ENCODE measurements around the gene ATRAID.

The ATRAID gene

DNA sequence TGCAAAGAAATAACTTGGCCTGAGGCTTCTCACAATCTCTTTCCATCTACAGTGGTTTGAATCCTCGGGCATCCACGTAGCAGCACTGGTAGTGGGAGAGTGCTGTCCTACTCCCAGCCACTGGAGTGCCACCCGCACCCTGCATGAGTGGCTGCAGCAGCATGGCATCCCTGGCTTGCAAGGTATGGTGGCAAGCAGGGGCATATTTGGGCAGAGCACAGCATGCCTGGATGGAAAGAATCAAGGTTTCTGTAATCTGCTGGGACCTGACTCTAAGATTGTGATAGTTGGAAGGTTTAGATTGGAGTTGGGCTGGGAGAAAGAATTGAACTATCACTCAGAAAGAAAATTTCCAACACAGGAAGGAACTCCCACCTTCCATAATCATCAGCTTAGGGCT lies 9.3 kb downstream of the ATRAID start:
- DNase-seq = no peak

DNA sequence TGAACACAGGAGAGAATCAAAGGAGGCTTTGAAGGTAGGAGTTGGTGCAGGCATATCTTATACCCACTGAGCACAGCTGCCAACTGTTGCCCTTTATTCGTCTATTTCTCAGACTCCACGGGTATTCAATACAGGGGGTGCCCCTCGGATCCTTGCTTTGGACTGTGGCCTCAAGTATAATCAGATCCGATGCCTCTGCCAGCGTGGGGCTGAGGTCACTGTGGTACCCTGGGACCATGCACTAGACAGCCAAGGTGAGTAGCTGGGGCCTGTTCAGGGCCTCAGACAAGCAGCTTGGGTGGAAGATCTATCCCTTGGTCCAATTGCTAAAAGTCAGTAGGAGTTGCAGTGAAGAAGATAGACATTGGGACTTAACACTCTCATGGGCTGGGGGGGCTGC lies 10.6 kb downstream of the ATRAID start:
- DNase-seq = no peak

DNA sequence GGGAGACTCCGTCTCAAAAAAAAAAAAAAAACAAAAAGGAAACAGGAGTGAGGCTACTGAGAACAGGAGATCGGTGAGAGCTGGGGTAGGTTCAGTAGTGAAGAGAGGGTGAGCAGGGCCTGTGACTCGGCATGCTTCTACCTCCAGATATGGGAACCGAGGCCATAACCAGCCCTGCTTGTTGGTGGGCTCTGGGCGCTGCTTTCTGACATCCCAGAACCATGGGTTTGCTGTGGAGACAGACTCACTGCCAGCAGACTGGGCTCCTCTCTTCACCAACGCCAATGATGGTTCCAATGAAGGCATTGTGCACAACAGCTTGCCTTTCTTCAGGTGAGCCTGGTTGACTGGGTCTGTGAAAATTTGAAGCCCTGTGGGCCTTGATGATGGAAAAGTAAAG lies 11.6 kb downstream of the ATRAID start:
- DNase-seq = no peak

DNA sequence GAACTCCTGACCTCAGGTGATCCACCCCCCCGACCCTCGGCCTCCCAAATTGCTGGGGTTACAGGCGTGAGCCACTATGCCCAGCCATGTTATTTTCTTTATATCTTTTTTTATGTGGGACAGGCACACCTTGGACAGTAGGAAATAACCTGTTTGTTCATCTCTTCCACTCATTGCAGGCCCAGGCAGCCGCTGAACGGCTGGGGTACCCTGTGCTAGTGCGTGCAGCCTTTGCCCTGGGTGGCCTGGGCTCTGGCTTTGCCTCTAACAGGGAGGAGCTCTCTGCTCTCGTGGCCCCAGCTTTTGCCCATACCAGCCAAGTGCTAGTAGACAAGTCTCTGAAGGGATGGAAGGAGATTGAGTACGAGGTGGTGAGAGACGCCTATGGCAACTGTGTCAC lies 13.7 kb downstream of the ATRAID start:
- no peak for DNase-seq

DNA sequence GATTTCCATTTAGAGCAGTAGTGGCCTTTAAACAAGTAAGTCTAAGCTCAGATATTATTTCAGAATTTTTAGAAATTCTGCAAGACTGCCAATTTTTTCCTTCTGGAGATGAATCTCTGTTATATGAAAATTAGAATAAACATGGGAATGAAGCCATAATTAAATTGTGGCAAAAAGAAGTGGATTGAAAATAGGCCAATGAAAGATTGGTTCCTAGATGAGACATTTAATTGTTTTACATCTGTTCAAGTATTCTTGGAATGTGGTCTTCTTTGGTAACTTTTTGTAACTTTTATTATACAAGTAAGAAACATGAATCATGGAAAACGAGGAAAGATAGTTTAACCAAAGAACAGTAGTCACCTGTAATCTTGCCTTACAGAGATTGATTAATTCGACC lies 15.7 kb downstream of the ATRAID start:
- no peak for DNase-seq

DNA sequence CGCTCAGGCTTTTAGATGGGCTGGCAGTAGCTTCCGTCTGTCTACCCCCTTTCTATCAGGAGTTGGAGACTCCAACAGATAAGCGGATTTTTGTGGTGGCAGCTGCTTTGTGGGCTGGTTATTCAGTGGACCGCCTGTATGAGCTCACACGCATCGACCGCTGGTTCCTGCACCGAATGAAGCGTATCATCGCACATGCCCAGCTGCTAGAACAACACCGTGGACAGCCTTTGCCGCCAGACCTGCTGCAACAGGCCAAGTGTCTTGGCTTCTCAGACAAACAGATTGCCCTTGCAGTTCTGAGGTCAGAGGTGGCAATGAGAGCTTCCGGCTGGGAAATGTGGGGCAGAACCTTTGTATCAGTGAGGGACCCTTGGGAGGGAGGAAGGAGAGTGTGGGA lies 20.1 kb downstream of the ATRAID start:
- DNase-seq = no peak

DNA sequence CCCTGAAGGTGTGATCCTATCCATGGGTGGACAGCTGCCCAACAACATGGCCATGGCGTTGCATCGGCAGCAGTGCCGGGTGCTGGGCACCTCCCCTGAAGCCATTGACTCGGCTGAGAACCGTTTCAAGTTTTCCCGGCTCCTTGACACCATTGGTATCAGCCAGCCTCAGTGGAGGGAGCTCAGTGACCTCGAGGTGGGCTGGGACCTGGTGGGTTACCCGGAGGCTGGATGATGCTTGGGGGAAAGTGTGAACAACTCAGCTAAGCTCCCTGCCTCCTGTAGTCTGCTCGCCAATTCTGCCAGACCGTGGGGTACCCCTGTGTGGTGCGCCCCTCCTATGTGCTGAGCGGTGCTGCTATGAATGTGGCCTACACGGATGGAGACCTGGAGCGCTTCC lies 21.5 kb downstream of the ATRAID start:
- no peak for DNase-seq

DNA sequence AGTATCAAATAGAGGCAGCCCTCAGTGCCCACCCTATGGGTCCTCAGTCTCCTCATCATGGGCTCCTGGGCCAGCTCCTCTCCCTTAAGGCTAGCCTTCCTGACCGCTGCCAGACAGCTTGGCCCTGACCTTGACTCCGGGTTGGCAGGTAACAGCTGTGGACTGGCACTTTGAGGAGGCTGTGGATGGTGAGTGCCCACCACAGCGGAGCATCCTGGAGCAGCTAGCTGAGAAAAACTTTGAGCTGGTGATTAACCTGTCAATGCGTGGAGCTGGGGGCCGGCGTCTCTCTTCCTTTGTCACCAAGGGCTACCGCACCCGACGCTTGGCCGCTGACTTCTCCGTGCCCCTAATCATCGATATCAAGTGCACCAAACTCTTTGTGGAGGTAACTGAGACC lies 24.3 kb downstream of the ATRAID start:
- no peak for DNase-seq

DNA sequence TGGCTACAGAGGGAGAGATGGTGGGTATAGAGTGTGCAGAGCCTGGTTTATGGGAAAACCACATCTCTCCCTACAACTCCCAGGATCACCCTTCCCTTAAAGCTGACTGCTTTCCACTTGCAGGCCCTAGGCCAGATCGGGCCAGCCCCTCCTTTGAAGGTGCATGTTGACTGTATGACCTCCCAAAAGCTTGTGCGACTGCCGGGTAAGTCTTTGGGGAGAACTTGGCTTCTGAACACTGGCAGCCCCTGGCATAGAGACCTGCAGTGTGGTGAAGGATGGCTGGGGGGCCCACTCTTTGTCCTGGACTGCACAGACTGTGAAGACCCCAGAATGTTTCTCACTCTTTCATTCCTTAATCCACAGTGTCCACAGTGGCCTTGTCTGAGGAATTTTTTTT lies 24.8 kb downstream of the ATRAID start:
- DNase-seq = no peak

DNA sequence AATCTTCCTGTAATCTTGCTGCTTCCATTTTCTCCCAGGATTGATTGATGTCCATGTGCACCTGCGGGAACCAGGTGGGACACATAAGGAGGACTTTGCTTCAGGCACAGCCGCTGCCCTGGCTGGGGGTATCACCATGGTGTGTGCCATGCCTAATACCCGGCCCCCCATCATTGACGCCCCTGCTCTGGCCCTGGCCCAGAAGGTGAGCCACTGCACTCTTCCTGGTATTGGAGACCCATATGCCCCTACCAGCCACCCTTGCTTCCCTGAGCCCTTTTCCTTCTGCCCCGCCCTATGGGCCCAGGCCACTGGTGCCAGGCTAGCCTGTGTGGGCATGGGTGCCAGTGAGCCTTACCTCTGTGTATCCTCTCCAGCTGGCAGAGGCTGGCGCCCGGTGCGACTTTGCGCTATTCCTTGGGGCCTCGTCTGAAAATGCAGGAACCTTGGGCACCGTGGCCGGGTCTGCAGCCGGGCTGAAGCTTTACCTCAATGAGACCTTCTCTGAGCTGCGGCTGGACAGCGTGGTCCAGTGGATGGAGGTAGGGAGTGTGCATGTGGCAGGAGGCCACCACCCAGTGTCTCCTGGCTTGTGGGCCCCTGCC lies 25.6 kb downstream of the ATRAID start:
- DNase-seq = no peak

DNA sequence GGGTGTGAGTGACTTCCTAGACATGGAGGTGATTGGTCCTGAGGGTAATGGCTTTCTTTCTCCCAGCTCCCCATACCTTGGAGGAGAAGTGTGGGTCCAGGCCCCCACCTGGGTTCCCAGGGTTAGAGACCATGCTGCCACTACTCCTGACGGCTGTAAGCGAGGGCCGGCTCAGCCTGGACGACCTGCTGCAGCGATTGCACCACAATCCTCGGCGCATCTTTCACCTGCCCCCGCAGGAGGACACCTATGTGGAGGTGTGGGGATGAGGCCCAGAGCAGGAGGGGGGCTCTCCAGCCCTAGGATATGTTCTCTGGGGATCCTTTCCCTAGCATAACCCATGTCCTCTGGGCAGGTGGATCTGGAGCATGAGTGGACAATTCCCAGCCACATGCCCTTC lies 27.1 kb downstream of the ATRAID start:
- no peak for DNase-seq

DNA sequence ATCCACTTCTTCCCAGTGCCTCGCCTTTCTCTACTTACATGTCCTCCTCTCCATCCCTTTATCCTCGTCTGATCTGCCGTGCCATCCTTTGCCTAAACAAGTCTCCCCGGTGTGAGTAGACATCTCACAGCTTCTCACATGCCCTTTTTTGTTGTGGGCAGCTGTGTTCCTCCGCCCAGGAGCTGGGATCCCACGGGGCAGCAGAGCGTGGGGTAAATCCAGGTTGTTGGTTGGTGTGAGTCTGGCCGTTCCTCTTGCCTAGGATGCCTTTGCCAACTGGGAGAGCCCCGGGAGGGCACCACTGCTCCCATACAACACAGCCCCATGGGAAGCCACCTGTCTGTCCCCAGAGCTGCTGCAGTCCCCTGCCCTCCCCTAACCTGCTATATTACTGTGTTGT lies 28.6 kb downstream of the ATRAID start:
- no peak for DNase-seq

DNA sequence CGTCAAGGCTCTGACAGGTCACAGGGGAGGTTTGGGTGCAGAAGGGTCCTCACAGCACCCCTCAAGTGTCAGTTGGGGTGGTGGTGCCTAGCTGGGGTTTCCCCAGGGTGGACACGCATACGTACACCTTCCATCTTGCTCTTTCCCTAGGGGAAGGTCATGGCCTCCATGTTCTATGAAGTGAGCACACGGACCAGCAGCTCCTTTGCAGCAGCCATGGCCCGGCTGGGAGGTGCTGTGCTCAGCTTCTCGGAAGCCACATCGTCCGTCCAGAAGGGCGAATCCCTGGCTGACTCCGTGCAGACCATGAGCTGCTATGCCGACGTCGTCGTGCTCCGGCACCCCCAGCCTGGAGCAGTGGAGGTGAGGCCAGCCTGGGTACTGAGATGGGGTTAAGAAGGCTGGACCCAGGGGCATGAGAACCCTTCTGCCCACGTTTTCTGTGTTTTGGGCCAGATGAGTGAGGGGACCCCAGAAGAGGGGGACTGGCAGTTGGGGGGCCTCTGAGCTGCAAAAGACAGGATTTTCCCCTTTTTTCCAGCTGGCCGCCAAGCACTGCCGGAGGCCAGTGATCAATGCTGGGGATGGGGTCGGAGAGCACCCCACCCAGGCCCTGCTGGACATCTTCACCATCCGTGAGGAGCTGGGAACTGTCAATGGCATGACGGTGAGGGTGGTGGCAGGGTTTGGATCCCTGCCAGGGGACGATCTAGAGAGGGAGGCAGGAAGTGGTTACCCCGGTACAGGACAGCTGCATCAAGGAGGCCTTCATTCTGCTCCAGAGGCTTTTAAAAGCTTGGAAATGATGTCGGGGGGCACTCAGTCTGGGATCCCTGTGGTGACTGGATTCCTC lies 30.1 kb downstream of the ATRAID start:
- no peak for DNase-seq

DNA sequence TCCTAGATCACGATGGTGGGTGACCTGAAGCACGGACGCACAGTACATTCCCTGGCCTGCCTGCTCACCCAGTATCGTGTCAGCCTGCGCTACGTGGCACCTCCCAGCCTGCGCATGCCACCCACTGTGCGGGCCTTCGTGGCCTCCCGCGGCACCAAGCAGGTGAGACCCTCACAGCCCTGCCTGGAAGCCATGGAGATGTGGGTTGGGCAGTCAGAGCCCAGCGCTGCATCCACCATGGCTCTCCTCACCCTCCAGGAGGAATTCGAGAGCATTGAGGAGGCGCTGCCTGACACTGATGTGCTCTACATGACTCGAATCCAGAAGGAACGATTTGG lies 30.7 kb downstream of the ATRAID start:
- DNase-seq = no peak

DNA sequence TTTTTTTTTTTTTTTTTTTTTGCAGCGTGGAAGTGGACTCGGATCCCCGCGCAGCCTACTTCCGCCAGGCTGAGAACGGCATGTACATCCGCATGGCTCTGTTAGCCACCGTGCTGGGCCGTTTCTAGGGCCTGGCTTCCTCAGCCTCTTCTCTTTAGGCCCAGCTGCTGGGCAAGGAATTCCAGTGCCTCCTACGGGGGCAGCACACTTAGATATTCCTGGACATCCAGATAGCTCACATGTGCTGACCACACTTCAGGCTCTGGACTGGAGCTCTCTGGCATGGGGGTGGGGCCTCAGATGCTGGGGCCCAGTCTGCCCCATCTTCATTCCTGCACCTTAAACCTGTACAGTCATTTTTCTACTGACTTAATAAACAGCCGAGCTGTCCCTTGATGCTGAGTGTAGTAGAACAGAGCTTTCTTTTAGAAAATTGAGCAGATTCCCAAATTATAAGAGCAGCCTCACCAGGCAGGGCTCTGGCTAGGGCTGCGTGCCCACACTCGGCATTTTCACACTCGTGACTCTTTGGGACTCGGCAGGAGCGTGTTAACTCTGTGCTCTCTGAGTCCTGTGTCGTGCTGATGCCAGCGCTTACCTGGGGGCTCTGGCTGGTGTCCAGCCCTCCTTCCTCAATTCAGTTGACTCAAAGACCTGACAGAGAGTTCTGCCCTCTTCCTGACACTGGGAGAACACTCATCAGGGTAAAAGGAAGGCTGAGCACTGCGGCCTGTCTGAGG lies 31.7 kb downstream of the ATRAID start:
- DNase-seq = no peak

DNA sequence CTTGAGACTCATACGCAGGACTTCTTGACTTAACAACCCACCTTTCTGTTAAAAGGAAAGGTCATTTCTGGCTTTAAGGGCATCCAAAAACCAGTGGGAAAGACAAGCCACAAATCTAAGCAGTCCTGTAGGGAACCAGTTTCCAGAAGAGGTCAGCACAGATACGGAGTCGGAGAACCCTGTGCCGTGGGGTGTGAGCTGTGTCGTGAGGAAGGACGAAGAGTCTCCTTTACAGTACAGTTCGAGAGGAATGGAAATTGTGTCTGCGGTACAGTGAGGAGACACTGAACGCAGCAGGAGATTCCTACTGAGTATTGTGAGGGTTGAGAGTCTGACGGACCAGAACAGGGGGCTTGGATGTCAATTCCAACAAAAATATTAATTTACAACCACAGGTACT lies 33.3 kb downstream of the ATRAID start:
- no peak for DNase-seq

DNA sequence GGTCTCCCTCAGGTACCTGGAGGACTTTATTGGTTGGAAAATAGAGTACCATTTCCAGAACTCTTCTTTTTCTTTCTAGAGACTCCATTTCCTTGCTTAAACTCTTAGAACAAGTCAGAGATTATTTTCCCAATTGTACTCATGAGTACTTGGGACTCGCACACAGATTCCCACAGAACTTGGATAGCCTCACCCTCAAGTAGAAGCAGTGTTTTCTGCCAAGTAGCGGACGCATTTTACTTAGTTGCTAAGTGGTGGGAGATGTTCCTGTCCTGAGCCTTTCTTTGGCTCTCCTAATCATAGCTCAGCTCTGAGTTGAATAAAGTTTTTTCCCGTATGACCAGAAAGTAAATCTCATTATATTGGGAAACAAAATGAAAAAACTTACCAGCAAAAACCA lies 33.8 kb downstream of the ATRAID start:
- no peak for DNase-seq

DNA sequence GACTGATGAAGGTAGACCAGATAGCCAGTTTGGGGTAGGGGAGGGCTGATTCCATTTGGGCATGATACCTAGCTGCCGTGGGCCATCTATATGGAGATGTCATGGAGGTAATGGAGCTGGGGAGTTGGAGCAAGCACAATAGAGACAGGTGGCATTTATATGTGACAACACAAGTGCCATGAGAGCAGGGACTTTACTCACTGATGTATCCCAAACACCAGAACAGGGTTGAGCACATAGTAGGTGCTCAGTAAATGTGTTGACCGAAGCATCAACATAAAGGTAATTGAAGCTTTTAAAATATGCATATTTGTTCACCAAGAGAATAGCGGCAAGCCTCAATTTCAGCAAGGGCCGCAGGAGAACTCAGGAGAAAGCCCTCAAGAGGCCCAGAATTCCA lies 36.1 kb downstream of the ATRAID start:
- DNase-seq = no peak

DNA sequence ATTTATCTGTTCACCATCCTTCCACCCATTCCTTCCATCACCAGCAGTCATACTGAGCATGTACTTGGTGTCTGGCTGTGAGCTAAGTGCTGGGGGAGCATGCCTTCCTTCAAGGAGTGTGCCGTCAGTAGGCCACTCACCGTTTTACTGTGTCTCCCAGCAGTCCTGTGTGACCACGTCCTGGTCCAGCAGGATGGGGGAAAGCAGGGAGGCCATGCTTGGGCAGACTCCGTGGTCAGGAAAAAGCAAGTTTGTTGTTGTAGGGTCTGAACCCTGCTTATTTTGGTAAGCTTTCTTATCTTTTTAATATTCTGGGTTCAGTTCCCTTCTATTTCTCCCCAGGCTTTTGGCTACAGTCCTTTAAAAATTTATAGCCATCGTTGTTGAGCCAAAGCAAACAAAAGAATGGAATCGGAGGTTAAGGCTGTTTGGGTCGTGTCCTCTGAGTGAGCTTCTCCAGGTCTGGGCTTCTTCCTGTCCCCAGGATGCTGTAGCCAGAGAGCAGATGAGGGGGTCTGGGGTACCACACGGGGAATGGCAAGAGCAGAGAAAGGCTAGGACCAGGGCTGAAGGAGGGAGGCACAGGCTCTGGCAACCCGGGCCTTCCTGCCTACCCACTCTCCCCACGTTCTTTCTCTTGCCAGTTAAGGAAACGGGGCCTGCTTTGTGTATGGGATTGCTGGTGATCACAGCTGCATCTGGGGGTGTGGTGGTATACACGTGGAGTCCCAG lies 37.5 kb downstream of the ATRAID start:
- DNase-seq = no peak

DNA sequence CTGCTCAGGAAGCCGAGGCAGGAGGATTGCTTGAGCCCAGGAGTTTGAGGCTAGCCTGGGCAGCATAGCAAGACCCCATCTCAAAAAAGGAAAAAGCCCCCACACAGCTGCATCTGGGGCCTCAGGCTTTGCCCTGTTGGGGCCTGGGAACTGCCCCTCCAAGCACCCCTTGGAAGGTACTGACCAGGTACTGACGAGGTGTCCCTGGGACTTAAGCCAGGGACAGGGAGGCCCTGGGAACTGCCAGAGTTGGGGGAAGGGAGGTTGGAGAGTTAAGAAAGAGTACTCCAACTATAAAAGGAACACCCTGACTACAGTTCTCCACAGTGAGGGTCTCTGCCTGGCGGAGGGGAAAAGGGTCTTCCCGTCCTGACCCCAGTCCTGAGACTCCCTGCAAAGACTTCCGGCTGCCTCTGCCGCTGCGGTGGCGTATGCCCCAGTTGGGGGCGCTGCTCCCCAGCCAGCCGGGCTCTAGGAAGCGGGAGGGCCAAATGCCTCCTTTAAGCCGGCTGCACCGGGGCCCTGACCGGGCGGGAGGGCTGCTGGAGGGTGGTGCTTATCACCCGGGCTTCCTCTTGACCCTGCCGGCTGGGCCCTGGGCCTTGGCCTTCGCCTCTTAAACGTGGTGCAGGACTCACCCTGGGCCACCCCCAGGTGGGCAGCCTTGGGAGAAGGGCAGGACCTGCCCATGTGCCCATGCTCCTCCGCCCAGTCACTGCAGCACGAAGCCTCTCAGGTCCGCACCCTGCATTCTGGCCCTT lies 38.2 kb downstream of the ATRAID start:
- no peak for DNase-seq

DNA sequence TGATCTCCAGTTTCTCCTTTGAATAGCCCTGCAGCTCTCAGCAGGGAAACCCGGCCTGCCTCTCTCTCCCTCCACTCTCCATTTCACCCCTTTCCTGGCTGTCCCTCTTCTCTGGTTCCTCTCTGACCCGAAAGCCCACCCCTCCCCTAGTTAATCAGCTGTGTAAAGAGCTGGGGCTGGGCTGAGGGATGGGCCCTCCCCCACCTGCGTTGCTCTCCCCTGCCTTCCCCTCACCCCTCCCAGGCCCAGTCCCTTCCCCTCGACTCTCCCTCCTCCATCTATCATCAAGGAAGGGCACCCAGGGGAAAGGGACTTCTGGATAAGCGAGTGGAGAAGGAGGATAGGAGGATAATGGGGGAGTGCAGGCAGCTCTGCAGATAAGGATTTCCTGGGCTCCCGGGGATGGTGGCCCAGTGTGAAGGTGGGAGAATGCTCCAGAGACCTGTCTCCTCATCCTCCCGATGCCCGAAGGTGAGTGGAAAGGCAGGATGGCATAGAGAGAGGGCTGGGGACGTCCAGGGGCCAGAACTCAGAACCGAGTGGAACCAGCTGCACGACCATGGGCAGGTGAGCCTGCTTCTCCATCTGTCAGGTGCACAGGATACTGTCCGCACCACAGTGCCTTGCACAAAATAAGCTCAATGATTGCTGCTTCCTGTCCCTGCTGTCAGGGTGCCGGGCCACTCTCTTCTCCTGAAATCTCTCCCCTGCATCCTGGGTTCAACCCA lies 39.0 kb downstream of the ATRAID start:
- no peak for DNase-seq

DNA sequence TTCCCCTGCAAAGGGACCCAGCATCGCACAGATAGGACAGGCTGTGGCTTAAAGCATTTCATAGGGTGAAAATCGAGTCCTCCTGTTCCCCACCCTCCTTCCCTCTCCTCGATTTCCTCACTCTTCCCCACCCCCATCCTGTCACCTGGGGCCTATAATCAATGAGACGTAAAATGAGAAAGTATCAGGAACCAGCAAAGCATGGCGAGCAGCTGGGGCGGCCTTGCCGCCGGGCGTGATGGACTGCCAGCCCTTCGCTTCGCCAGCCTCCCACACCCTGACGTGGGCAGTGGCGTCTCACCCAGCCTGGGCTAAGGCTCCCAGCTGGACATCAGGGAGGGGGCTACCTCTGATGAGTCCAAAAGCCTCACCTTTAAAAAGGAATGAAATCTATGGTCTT lies 39.9 kb downstream of the ATRAID start:
- DNase-seq = no peak
